ENCODE measurements around the gene ULK4.
A peak's percentile ranks its signal among the peaks of the same experiment; 100 is the strongest.
"Not testable (repeated sequence)": the region's sequence is repeated elsewhere in the genome, so short reads cannot be mapped to it uniquely, and the experiment has no call there.

The ULK4 gene

GRCh38 chr3:41424543-41425300 is 537.2 kb downstream of the ULK4 start:
- no peak for DNase-seq

- no peak for DNase-seq
These were observed 542.1 kb downstream of the ULK4 start for GRCh38 chr3:41419809-41420208.

- no peak for DNase-seq
These were observed 542.8 kb downstream of the ULK4 start for GRCh38 chr3:41418961-41419691.

- DNase-seq = no peak
These were observed 544.3 kb downstream of the ULK4 start for GRCh38 chr3:41417574-41417973.

GRCh38 chr3:41411065-41411464 is 550.8 kb downstream of the ULK4 start:
- no peak for DNase-seq

- DNase-seq = no peak
These were observed 556.4 kb downstream of the ULK4 start for GRCh38 chr3:41405466-41405865.

- no peak for DNase-seq
These were observed 557.3 kb downstream of the ULK4 start for GRCh38 chr3:41404582-41404981.

GRCh38 chr3:41394896-41395295 is 567.0 kb downstream of the ULK4 start:
- DNase-seq = no peak

- DNase-seq = not testable (repeated sequence)
These were observed 591.0 kb downstream of the ULK4 start for GRCh38 chr3:41370765-41371535.

- DNase-seq = no peak
These were observed 591.6 kb downstream of the ULK4 start for GRCh38 chr3:41370307-41370706.

- no peak for DNase-seq
These were observed 592.1 kb downstream of the ULK4 start for GRCh38 chr3:41369838-41370237.

- no peak for DNase-seq
These were observed 595.9 kb downstream of the ULK4 start for GRCh38 chr3:41365973-41366372.

- peak in 1 of 2 experiments; percentile 0 for DNase-seq
These were observed 597.2 kb downstream of the ULK4 start for GRCh38 chr3:41364736-41365135.

- DNase-seq = no peak
These were observed 597.9 kb downstream of the ULK4 start for GRCh38 chr3:41363830-41364523.

GRCh38 chr3:41362638-41363559 is 599.0 kb downstream of the ULK4 start:
- DNase-seq = peak in 1 of 2 experiments; percentile 16

GRCh38 chr3:41357271-41357670 is 604.6 kb downstream of the ULK4 start:
- DNase-seq = no peak

- no peak for DNase-seq
These were observed 605.1 kb downstream of the ULK4 start for GRCh38 chr3:41356775-41357174.

- DNase-seq = no peak
These were observed 609.4 kb downstream of the ULK4 start for GRCh38 chr3:41352510-41352909.

GRCh38 chr3:41350441-41350840 is 611.5 kb downstream of the ULK4 start:
- no peak for DNase-seq

- no peak for DNase-seq
These were observed 613.5 kb downstream of the ULK4 start for GRCh38 chr3:41348401-41348800.

- DNase-seq = no peak
These were observed 615.1 kb downstream of the ULK4 start for GRCh38 chr3:41346698-41347270.
